SIG-M5 (cell line): ENCODE results near the gene GSS.

Source experiments
- DNase-seq: peaks from one replicate; lab custom pipeline; 2025; lab: John Stamatoyannopoulos, UW

The GSS gene

DNA sequence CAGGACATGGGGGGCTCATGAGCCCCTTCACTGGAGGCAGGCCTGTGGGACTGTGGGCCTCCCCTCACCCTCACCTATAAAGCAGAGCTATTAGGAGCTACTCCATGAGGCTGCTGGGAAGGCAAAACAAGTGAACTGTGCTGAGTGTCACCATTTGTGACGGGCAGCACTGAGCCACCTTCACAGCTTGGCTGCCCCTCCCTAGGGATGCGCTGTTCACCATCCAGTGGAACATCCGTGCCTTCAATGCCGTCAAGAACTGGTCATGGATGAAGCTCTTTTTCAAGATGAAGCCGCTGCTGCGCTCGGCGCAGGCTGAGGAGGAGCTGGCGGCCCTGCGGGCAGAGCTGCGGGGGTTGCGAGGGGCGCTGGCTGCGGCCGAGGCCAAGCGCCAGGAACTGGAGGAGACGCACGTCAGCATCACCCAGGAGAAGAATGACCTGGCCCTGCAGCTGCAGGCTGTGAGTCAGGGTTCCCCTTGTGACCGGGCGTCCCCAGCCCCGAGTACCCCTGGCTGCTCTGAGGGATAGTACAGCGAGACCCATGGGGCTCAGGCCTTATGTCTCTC, 38.4 kb upstream of the GSS start:
- DNase-seq = no peak

DNA sequence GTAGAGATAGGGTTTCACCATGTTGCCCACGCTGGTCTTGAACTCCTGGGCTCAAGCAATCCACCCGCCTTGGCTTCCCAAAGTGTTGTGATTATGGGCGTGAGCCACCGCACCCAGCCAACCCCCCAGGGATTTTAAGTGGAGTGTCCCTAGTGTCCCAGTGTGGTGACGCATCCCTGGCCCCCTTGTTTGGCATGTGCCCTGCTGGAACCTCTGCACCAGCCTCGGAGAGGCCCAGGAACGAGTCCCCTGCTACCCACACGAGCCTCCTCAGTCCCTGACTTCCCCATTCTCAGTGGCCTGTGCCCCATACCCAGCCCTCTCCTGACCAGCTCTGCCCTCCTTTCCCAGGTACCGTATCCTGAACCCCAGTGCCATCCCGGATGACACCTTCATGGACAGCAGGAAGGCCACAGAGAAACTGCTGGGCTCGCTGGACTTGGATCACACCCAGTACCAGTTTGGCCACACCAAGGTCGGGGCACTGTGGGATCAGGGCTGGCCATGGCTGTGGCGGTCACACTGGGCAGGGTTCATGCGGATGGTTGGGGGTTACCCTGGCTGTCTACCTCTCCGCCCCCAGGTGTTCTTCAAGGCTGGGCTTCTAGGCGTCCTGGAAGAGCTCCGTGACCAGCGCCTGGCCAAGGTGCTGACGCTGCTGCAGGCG, 37.3 kb upstream of the GSS start:
- DNase-seq = no peak

DNA sequence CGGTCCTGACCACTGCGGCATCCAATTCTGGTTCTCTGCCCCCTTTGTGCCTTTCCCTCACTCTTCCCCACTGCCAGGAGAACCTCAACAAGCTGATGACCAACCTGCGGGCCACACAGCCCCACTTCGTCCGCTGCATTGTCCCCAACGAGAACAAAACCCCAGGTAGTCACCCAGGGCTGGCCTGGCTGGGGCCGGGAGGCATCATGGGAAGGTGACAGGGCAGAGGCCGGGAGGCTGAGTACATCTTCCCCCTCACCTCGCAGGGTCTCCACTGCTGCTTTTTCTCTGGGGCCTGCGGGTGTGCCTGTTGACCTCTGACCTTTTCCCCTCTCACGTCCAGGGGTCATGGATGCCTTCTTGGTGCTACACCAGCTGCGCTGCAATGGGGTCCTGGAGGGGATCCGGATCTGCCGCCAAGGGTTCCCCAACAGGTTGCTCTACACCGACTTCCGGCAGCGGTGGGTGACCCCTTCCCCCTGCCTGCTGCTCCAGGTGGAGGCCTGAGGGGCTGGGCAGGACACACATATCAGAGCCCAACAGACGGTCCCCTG, 35.1 kb upstream of the GSS start:
- DNase-seq = no peak

- DNase-seq = no peak
Measured at GRCh38 chr20:34990231-34990630, 34.6 kb upstream of the GSS start.

- no peak for DNase-seq
Measured at GRCh38 chr20:34989670-34990069, 34.1 kb upstream of the GSS start.

DNA sequence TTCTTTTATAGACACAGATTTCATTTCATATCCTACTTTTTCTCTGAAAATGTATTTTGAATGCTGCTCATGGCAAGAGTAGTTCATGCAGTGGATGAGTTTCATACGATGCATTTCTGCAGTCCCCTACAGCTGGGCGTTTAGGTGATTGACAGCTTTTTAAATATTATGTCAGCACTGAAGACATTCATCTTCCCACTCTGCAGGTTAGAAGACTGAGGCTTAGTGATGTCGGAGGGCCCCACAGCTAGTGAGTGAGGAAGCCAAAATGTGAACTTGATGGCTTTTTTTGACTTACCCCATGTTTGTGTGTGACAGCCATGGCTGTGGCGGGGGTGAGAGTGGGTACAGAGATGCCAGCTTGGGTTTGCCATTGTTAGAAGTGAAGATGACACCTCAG, 33.5 kb upstream of the GSS start:
- DNase-seq = no peak

DNA sequence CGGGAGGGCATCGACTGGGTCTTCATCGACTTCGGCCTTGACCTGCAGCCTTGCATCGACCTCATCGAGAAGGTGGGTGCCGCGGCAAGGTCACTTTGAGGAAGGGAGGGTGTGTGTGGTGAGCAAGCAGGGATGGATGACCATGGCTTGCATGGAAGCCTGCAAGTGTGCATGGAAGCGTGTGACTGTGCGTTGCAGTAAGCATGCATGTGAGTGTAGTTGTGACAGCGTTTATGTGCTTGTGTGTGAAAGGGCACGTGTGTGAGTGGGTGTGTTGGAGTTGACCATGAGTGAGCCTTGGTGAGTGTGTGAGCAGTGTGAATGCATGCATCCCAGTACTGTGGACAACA, 32.6 kb upstream of the GSS start:
- DNase-seq = no peak

- DNase-seq = no peak
Measured at GRCh38 chr20:34987288-34988190, 31.9 kb upstream of the GSS start.

DNA sequence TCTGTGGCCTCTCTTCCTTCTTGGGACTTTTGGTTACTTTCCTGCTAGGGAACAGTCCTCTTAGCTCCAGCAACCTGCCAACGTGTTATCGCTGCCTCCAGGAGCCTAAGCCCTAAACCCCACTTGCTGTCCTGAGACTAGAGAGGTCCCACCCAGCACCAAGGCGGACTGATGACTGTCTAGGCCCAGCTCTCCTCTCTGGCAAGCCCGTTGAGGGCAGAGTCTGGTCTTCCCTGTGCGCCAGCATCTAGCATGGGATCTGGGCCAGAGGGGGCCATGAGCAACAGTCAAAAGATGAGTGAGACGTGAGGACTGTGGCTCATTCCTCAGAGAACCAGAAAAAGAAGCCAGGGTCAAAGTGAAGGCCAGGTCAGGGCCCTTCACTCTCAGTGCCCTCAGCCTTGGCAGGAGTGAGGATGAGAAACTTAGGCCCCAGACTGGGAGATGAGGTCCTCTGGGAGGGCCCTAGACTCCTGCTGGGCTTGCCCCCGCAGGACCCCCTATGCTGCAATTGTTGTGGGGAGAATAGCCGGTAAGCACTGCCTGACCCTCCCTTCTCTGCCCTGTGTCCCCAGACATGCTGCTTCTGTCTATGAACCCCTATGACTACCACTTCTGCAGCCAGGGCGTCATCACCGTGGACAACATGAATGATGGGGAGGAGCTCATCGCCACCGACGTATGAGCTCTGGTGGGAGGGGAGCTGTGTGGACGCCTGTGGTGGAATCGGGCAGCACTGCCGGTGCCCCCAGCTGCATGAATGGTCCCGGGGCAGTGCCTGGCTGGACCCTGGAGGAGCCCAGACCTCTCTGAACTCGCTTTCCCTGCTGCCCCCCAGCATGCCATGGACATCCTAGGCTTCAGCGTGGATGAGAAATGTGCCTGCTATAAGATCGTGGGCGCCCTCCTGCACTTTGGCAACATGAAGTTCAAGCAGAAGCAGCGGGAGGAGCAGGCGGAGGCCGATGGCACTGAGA, 31.0 kb upstream of the GSS start:
- no peak for DNase-seq

DNA sequence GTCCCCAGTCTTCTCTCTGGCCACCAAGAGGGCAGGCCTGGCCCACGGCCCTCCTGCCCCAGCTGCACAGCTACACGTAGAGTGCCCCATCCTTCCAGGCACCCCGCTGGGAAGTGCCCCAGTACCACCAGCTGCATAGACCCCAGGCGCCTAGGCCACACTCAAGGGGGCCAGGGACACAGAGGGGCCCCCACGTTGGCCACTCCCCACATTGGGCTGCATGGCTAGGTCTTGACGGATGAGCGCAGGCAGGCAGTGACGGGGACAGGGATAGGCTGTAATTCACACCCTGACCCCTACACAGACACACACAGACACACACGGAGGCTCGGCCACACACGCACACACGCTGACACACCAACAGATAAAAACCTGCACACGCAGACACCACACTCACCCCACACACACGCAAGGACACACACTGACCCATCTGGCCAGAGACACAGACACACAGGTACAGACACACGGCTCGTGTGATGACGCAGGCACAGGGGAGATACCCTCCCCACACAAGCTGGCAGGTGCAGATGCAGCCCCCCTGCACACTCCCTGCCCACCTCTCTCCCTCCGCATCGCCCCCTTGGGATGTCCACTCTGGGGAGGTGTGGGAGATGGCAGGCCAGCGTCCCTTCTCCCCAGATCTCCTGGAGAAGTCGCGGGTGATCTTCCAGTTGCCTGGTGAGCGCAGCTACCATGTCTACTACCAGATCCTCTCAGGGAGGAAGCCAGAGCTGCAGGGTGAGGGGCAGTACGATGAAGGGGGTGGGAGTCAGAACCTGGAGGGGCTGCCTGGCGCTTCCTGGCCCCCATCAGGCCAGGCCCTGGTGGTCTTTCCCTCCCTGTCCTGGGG, 30.1 kb upstream of the GSS start:
- DNase-seq = no peak

DNA sequence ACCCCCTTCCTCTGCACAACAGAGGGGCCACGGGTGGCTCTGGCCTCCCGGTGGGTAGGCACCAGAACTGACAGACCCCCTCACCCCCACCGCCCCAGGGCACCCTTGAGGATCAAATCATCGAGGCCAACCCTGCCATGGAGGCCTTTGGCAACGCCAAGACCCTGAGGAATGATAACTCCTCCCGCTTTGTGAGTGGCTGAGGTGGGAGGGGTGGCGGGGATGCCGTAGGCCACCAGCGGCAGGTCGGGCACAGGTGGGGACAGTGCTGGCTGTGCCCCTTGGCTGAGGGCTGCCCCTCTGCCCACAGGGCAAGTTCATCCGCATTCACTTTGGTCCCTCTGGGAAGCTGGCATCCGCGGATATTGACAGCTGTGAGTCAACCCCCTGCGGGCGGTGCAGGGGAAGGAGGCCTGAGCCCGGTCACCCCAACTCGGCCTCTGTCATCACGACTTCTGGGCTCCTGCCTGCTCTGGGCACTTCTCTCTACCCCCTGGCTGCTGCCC, 29.2 kb upstream of the GSS start:
- DNase-seq = no peak

DNA sequence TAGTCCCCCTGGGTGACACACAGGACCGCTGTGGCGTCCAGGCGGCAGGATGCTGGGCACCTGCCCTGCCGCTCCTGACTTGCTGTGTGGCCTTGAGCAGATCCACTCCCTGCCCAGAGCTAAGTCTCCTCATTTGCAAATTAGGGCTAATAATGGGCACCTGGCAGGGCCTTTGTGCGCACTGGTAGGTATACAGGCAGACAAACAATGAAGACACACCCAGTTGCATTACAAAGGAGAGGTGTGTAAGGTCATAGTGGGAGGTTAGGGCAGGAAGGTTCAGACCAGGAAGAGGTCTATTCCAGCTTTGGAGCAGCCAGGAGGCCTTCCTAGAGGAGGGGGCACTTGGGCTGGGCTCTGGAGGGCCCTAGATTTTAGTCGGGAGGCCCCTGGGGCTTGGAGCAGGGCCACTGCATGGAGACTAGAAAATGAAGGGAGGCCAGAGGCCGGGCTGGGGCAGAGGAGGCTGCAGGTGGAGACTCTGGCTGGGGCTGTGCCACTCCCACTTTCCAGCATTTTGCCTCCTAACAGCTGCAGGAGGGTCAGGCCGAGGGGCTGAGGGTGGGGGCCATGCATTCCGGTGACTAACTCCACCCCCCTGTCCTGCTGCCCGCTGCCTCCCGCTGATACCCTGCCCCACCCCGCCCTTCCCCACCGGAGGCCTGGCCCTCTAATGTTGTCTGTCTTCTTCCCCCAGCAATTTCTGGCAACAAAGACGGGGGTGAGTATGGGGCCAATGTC, 28.6 kb upstream of the GSS start:
- DNase-seq = no peak

DNA sequence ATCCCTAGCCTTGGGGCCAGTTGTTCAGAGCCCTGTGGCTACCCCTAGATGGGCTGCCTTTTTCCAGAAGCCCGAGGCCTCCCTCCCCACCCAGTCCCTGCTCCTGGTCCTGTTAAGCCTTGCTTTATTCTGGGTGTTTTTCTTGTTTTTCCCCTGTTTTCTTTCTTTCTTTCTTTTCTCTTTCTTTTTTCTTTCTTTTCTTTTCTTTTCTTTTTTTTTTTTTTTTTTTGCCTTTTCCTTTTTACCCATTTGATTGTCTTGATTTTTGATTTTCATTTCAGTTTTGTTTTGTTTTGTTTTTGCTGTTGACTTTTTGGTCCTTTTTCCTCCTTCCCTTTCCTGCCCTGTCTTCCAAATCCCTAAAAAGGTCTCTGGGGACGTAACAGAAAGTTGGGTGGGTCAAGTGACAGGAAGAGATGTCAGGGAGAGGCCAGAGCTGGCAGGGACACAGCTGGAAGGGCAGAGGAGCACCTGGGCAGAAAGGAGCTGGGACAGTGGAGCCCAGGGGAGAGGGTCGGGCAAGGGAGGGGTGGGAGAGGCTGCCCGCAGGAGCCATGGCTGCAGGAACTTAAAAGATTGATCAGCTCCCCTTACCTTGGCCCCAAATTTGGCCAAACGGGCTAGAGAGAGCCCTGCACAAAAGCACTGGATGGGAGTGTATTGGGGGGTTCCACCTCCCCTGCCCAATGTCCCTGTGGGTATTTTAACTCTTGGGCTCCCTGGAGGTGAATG, 27.6 kb upstream of the GSS start:
- no peak for DNase-seq

GRCh38 chr20:34982270-34983088, 26.9 kb upstream of the GSS start:
- DNase-seq = no peak

- DNase-seq = no peak
Measured at GRCh38 chr20:34980543-34981233, 25.1 kb upstream of the GSS start.

DNA sequence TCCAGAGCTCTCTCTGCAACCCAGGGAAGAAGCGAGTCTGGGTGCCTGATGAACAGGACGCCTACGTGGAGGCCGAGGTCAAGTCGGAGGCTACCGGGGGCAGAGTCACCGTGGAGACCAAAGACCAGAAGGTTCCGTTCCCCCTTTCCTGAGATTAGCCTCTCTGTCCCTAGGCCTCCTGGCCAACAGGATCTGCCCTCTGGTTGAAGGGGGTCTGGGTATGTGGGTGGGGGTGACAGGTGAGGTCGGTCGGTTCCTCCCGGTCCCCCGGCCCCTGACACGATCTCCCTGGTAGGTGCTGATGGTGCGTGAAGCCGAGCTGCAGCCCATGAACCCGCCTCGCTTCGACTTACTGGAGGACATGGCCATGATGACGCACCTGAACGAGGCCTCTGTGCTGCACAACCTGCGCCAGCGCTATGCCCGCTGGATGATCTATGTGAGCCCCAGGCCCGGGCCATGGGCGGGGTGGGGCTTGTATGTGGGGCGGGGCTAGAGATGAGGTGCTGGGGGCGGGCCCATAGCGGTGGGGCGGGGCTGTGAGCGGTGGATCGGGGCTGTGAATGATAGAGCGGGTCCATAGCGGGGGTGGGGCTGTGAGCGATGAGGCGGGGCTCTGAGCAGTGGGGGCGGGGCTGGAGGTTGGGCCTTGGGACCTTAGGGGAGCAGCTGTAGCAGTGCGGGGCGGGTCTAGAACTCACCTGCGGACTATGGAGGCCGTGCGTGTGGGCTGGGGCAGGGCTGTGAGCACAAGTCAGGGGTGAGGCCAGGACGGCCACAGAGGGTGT, 24.0 kb upstream of the GSS start:
- no peak for DNase-seq
